ENCODE results near the gene CNTN5. TPM values are rescaled to one million over a fixed set of nuclear protein-coding genes. Genes with fewer than 3 reads are reported as not detected.

Gene CNTN5
- total RNA-seq, 2 experiments from 2014 or later: not detected

DNA sequence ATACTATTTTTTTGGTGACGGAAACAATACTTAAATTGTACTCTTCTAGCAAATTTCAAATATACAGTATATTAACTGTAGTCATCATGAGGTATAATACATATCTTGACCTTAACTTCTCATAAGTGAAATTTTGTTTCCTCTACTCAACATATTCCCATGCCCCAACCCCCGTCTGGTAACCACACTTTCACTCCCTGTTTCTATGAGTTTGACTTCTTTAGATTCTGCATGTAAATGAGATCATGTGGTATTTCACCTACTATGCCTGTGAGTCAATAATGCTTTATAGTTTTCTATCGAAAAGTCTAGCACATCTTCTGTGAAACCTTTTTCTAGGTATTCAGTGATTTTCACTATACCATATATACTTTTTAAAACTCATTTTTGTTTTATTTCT, 663.2 kb downstream of the CNTN5 start:
- H3K9me3 Mint-ChIP-seq: peaks cover 6% of the 10 kb centered on the region
- no peak overlapping the region for H3K27ac Mint-ChIP-seq
- ATAC-seq: no peak
- no peak for DNase-seq
- no peaks in the 10 kb centered on the region for H3K4me1 Mint-ChIP-seq (ENCODE audit: low read depth)
- ChIA-PET CTCF (no interaction called here), POLR2A (no interaction called here)
- H3K4me3 Mint-ChIP-seq: no peak overlapping the region
- H3K36me3 Mint-ChIP-seq (ENCODE audit: low read depth): no peaks in the 10 kb centered on the region
- TF ChIP-seq, protein P1, sequence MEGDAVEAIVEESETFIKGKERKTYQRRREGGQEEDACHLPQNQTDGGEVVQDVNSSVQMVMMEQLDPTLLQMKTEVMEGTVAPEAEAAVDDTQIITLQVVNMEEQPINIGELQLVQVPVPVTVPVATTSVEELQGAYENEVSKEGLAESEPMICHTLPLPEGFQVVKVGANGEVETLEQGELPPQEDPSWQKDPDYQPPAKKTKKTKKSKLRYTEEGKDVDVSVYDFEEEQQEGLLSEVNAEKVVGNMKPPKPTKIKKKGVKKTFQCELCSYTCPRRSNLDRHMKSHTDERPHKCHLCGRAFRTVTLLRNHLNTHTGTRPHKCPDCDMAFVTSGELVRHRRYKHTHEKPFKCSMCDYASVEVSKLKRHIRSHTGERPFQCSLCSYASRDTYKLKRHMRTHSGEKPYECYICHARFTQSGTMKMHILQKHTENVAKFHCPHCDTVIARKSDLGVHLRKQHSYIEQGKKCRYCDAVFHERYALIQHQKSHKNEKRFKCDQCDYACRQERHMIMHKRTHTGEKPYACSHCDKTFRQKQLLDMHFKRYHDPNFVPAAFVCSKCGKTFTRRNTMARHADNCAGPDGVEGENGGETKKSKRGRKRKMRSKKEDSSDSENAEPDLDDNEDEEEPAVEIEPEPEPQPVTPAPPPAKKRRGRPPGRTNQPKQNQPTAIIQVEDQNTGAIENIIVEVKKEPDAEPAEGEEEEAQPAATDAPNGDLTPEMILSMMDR (IDR thresholded peaks at IDR 0.05): no peak
- no peaks in the 10 kb centered on the region for H3K27me3 Mint-ChIP-seq
- intact Hi-C loops (cut with micrococcal nuclease): no loop called here

- Mint-ChIP-seq H3K27ac (no peak overlapping the region), H3K4me1 (ENCODE audit: low read depth) (no peaks in the 10 kb centered on the region), H3K4me3 (no peak overlapping the region), H3K27me3 (no peaks in the 10 kb centered on the region), H3K9me3 (peaks cover 16% of the 10 kb centered on the region), H3K36me3 (ENCODE audit: low read depth) (no peaks in the 10 kb centered on the region)
- intact Hi-C loops (cut with micrococcal nuclease): no loop called here
- ChIA-PET CTCF (no interaction called here), POLR2A (interaction anchor here (0.5 kb wide), 1 partner anchor 98 kb away, joined by 3 read pairs; no protein-coding TSS in a partner anchor)
- TF ChIP-seq, protein P1 (IDR thresholded peaks at IDR 0.05): no peak
- no peak for ATAC-seq
- no peak for DNase-seq
Observed at GRCh38 chr11:99686838-99687237, 666.1 kb downstream of the CNTN5 start.

DNA sequence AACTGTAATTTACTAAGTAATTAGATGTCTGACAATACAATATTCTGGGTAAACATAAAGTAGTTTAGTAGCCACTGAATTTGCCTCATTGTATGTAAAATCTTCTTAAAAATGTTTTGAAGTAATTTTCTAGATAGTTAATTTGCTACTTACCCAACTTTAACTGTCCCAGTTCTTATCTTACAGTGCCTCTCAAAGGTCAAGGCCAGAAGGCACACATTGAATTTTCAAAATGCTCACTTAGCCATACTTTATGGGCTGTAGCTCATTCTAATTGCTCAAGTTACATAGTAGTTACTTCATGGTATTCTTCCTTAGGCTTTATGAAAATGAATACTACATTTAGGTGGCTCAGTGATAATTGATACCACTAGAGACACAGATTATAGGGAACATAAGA, 666.6 kb downstream of the CNTN5 start:
- peaks cover 14% of the 10 kb centered on the region for H3K9me3 Mint-ChIP-seq
- no peak overlapping the region for H3K27ac Mint-ChIP-seq
- ChIA-PET POLR2A (no interaction called here), CTCF (no interaction called here)
- ATAC-seq (no peak), DNase-seq (no peak)
- H3K27me3 Mint-ChIP-seq: no peaks in the 10 kb centered on the region
- H3K36me3 Mint-ChIP-seq (ENCODE audit: low read depth): no peaks in the 10 kb centered on the region
- H3K4me3 Mint-ChIP-seq: no peak overlapping the region
- H3K4me1 Mint-ChIP-seq (ENCODE audit: low read depth): no peaks in the 10 kb centered on the region
- intact Hi-C loops (cut with micrococcal nuclease): no loop called here
- TF ChIP-seq, protein P1 (IDR thresholded peaks at IDR 0.05): no peak

DNA sequence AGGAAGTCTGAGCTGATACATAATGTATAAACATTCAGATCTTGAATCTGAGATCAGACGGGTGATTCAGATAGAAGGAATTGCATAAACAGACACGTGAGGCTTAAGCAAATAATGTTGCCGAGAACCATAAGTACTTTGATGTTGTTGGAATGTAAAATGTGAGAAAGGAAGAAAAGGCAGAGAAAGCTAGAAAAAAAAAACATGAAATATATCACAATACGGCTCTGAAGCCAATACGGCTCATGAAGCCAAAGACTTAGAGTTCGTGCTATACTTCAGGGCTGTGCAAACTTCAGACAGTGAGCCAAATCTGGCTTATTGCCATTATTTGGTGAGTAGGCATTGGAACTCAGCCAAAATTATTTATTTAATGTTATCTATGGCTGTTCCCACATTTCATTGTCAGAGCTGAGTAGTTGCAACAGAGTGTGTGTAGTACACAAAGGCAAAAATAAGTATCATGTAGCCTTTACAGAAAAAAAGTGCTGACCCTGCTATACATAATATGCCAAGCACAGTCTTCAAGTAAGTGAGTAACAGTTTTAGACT, 673.3 kb downstream of the CNTN5 start:
- ChIA-PET CTCF (no interaction called here), POLR2A (interaction anchor here (0.6 kb wide), 1 partner anchor 500 kb away, joined by 3 read pairs; no protein-coding TSS in a partner anchor)
- Mint-ChIP-seq H3K27me3 (no peaks in the 10 kb centered on the region), H3K9me3 (peaks cover 13% of the 10 kb centered on the region), H3K27ac (no peak overlapping the region), H3K4me1 (ENCODE audit: low read depth) (no peaks in the 10 kb centered on the region), H3K4me3 (no peak overlapping the region), H3K36me3 (ENCODE audit: low read depth) (no peaks in the 10 kb centered on the region)
- TF ChIP-seq, protein P1 (IDR thresholded peaks at IDR 0.05): no peak
- ATAC-seq (no peak), DNase-seq (no peak)
- intact Hi-C loops (cut with micrococcal nuclease): no loop called here

DNA sequence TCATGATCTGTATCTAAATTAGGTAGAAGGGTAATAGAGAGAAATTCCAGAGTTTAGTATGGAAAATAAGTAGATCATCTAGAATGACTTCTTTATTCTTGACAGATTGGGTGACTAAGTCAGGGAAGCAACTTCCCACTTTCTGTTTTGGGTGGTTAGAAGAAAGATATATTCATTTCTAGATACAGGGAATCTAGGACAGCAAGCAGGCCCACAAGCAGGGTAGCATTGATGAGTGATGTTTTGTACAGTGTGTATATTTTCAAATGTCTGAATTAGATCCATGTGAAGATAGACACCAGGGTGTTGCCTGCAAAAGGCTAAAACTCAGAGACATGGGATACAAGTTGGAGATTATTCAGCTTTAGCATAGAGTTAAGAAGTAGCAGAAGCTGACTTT, 674.4 kb downstream of the CNTN5 start:
- no peaks in the 10 kb centered on the region for H3K27me3 Mint-ChIP-seq
- H3K9me3 Mint-ChIP-seq: peaks cover 9% of the 10 kb centered on the region
- ATAC-seq (no peak), DNase-seq (no peak)
- no peak overlapping the region for H3K27ac Mint-ChIP-seq
- no peak overlapping the region for H3K4me3 Mint-ChIP-seq
- no peaks in the 10 kb centered on the region for H3K4me1 Mint-ChIP-seq (ENCODE audit: low read depth)
- CTCF ChIA-PET: no interaction called here
- POLR2A ChIA-PET: no interaction called here
- TF ChIP-seq, protein P1 (IDR thresholded peaks at IDR 0.05): no peak
- intact Hi-C loops (cut with micrococcal nuclease): no loop called here
- no peaks in the 10 kb centered on the region for H3K36me3 Mint-ChIP-seq (ENCODE audit: low read depth)

All from activated CD8-positive, alpha-beta T cell treated with anti-CD3 and anti-CD28 coated beads for 36 hours (primary cell).